HG03175 (cell line): Measurements from ENCODE around the gene SLCO2A1.

Source experiments
- ATAC-seq: cut with Tn5 transposase; IDR thresholded peaks from one replicate; pipeline ENCODE4 v1.9.1; 2021; ENCODE audit warnings: mild to moderate bottlenecking, moderate library complexity; ENCODE audit not compliant: unreplicated experiment

SLCO2A1 gene

GRCh38 chr3:133887803-133888703, 141.7 kb downstream of the SLCO2A1 start:
- no peak for ATAC-seq

DNA sequence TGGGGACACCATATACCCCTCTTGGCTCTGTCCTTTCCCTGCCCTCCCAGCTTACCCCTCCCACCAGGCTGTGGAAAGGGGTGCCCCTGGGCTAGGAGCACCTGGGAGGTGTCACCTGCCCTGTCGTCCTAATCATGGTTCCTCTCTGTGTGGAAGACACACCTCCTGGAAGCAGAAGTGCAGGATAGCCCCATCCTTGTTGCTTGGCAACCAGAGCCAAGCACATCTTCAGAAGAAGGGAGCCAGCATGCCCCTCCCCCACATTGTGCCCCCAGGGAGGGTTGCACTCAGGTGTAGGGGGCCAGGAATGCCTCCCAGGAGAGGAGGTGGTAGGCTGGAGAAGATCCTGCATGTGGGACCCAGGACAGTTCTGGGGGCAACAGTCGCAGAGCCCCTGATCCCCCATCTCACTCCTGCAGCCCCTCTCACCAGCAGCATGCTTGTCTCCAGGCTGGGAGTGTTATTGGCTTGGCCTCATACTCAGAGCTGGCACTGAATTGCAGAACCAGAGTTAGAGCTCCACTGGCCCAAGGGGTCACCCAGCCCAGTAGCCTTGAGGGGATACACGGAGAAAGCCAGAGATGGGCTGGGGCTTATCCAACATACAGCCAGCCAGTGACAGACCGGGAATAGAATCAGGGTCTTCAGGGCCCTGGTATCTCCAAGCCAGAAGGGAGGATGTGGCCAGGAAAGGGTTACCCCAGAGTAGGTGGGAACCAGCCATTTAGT, 142.5 kb downstream of the SLCO2A1 start:
- ATAC-seq, result no peak

GRCh38 chr3:133886031-133886722, 143.5 kb downstream of the SLCO2A1 start:
- ATAC-seq, result no peak

DNA sequence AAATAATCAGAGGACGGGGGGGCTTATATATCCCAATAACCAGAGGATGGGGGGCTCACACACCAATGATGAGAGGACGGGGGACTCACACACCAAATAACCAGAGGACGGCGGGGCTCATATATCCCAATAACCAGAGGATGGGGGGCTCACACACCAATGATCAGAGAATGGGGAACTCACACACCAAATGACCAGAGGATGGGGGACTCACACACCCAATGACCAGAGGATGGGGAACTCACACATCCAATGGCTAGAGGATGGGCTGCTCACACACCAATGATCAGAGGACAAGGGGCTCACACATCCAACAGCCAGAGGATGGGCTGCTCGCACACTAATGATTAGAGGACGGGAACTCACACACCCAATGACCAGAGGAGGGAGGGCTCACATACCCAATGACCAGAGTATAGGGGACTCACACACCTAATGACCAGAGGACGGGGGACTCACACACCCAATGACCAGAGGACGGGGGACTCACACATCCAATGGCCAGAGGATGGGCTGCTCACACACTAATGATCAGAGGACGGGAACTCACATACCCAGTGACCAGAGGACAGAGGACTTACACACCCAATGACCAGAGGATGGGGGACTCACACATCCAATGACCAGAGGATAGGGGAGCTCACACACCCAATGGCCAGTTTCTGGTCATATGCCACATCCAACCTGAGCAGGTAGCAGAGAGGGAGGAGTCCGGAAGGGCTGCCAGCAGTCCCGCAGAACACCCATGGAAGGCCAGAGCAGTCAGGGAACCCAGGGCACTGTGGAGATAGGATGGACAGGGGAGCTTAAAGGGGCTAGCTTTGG, 144.6 kb downstream of the SLCO2A1 start:
- ATAC-seq, result no peak

DNA sequence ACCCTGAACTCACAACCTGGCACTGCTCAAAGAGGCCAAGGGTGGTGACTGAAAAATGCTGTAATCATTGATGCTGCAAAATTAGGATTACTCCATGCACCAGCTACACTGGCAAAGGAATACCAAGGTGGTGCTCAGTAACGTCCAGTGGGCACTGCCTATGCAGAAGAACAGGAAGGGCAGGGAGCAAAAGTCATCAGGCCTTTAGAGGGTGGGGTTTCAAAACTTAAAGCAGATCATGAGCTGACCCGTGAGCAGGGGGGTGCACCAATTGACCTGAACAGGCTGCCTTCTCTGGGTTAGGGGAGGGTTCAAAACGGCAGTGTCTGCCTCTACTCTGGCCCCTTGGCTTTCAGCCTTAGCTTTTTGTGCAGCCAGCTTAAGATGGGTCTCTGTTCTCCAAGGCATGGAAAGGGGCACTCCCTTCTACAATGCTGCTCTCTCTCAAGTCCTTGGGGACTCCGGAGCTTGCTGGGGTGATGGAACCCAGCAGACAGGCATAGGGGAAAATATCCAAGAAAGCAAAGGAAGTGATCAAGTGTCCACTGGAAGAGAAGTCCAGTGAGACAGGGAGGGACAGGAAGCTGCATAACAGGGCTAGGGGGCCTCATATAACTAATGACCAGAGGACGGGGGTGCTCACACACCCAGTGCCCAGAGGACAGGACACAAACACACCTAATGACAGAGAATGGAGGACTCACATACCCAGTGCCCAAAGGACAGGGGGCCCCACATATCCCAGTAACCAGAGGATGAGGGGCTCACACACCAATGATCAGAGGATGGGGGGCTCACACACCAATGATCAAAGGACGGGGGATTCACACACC, 145.5 kb downstream of the SLCO2A1 start:
- ATAC-seq, result no peak

GRCh38 chr3:133883641-133884040, 146.1 kb downstream of the SLCO2A1 start:
- ATAC-seq, result no peak

- no peak for ATAC-seq
Measured at GRCh38 chr3:133882986-133883586, 146.6 kb downstream of the SLCO2A1 start.

GRCh38 chr3:133881939-133882825, 147.5 kb downstream of the SLCO2A1 start:
- ATAC-seq, result no peak

DNA sequence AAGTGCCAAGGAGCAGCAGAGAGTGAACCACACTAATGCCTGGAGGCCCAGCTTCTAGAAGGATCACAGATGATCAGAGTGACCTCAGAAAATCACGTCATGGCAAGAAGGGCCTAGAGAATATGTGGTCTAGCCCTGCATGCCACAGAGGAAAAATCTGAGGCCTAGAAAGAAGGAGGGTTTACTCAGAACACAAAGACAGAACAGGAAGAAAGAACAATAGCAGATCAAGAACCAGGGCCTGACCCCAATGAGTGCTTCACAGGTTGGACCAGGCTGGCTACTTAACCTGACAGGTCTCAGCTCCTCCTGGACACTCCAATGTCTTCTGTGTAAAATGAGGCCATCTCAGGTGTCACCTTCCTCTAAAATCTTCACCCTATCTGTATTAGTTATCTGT, 148.2 kb downstream of the SLCO2A1 start:
- ATAC-seq, result no peak

DNA sequence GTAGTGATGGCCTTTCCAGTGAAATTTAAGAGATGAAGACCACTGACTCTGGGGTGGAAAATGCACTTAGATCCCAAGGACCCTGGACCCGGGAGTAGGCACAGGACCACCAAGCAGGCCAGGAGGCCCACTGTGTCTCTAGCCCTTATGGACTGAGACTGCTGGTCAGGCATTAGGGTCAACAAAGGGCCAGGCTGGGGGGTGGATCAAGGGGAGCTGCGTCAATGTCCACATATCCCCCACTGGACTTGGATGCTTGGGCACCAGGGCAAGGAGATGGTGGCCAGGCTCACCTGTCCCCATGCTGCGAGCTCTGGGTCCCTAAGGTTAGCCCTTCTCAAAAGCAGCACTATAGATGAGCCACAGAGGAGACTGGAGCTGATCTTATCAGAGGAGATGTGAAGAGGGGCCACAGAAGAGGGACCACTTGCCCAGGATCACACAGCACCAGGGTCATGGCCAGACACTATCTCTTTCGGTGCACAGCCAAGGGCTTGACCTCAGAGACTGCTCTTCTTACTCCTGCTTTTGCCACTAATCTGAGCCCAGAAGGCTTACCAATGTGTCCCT, 148.8 kb downstream of the SLCO2A1 start:
- ATAC-seq, result no peak

GRCh38 chr3:133880287-133880686, 149.4 kb downstream of the SLCO2A1 start:
- no peak for ATAC-seq

- ATAC-seq, result no peak
Measured at GRCh38 chr3:133878518-133878917, 151.2 kb downstream of the SLCO2A1 start.
